Panc1 (cell line): ENCODE measurements around the gene SCN7A. TPM values are rescaled to one million over a fixed set of nuclear protein-coding genes. Genes with fewer than 3 reads are reported as not detected.

Experiments
- ATAC-seq: fragments of 200-7000 bp; cut with Tn5 transposase; 2 replicates; pipeline ENCODE4 v1.9.1; 2020; ENCODE audit warnings: mild to moderate bottlenecking, moderate library complexity
- BruUV-seq: library from RNA; stranded (reverse); fragments of 400-500 nt; replicated peaks from 2 replicates; lab custom pipeline; 2021; lab: Mats Ljungman, UMichigan
- CTCF ChIA-PET: fragments of 300-600 bp; sonication (Branson Sonifier 250); formaldehyde crosslinking; loops from one replicate; lab custom pipeline; 2022; ENCODE audit warnings: antibody characterized with exemption; lab: Charles Lee
- POLR2A ChIA-PET: fragments of 300-600 bp; sonication (Branson Sonifier 250); formaldehyde crosslinking; loops from one replicate; lab custom pipeline; 2022; ENCODE audit warnings: antibody characterized with exemption; lab: Charles Lee
- DNase-seq: peaks from one replicate; pipeline ENCODE4 v3.0.0-alpha.2; 2010; ENCODE audit warnings: low read depth, low spot score
- H3K27ac ChIP-seq: 2 replicates; pipeline ENCODE4 v1.5.1; 2011; ENCODE audit warnings: mild to moderate bottlenecking, low read length, inconsistent platforms
- H3K27me3 ChIP-seq: fragments of 200-500 bp; sonication (Bioruptor generic); 2 replicates; pipeline ENCODE4 v1.6.0; 2014; ENCODE audit warnings: low read length, inconsistent platforms; ENCODE audit not compliant: control insufficient read depth, insufficient read depth
- H3K36me3 ChIP-seq: fragments of 200-500 bp; sonication (Bioruptor generic); 2 replicates; pipeline ENCODE4 v1.5.1; 2014; ENCODE audit warnings: inconsistent platforms, mild to moderate bottlenecking, low read length, moderate library complexity; ENCODE audit not compliant: control insufficient read depth, insufficient read depth
- H3K4me1 ChIP-seq: 2 replicates; pipeline ENCODE4 v1.5.1; 2011; ENCODE audit warnings: inconsistent platforms, mild to moderate bottlenecking, low read length, moderate library complexity; ENCODE audit not compliant: control insufficient read depth, insufficient read depth
- H3K4me3 ChIP-seq, 2 experiments: 2 replicates each; pipeline ENCODE4 v1.5.1; 2011 to 2012; ENCODE audit warnings: low read depth in 2 of 2, low read length in 2 of 2, mild to moderate bottlenecking in 2 of 2, inconsistent platforms in 1 of 2, moderate library complexity in 1 of 2
- H3K9me3 ChIP-seq: fragments of 200-500 bp; sonication (Bioruptor generic); 2 replicates; pipeline ENCODE4 v1.5.1; 2014; ENCODE audit warnings: low read depth, mild to moderate bottlenecking, inconsistent platforms, low read length, moderate library complexity; ENCODE audit not compliant: control insufficient read depth, insufficient read depth
- POLR2AphosphoS5 ChIP-seq: IDR thresholded peaks from 2 replicates; pipeline ENCODE4 v1.6.1; 2012; ENCODE audit warnings: mild to moderate bottlenecking, low read depth, low read length, moderate library complexity
- REST ChIP-seq, 2 experiments: IDR thresholded peaks; 2 replicates each; pipeline ENCODE4 v1.6.1; 2011 to 2012; ENCODE audit warnings: low read depth in 2 of 2, control low read depth in 1 of 2, low read length in 1 of 2, mild to moderate bottlenecking in 1 of 2, moderate library complexity in 1 of 2; ENCODE audit not compliant: insufficient read depth in 1 of 2
- SIN3A ChIP-seq: IDR thresholded peaks from 2 replicates; pipeline ENCODE4 v1.6.1; 2012; ENCODE audit warnings: low read depth, mild to moderate bottlenecking, low read length, moderate library complexity, borderline replicate concordance; ENCODE audit not compliant: insufficient read depth
- TCF7L2 ChIP-seq: IDR thresholded peaks from 2 replicates; pipeline ENCODE4 v1.6.1; 2011; ENCODE audit warnings: mild to moderate bottlenecking, low read depth, low read length, inconsistent platforms
- in situ Hi-C: cut with HindIII; loops from 2 replicates; pipeline ENCODE4 v1.10.0; 2016; ENCODE audit warnings: low sequenced_read_pairs, low pct_unique_long_range_greater_than_20kb
- intact Hi-C: fragments of 100-400 bp; cut with micrococcal nuclease; formaldehyde crosslinking; loops from one replicate; pipeline ENCODE4 v1.10.0; 2022; ENCODE audit not compliant: unreplicated experiment
- total RNA-seq: library from RNA; stranded (reverse); gene quantifications from one replicate; pipeline ENCODE4 v1.2.1, GENCODE V29; 2021; ENCODE audit not compliant: unreplicated experiment
- TF ChIP-seq, protein P1 (sequence below): fragments of 450-650 bp; IDR thresholded peaks from 2 replicates; pipeline ENCODE4 v1.5.1; 2017; ENCODE audit warnings: mild to moderate bottlenecking

The SCN7A gene
- total RNA-seq, 1 experiment from 2014 or later, result 0.03 TPM

- BruUV-seq, result no TSS peak
- Histone ChIP-seq H3K27ac (no peak overlapping the region), H3K27me3 (no peaks in the 10 kb centered on the region), H3K4me3 (no peak overlapping the region), H3K4me1 (no peaks in the 10 kb centered on the region), H3K36me3 (no peaks in the 10 kb centered on the region), H3K9me3 (no peaks in the 10 kb centered on the region)
- ChIA-PET CTCF (no interaction called here), POLR2A (no interaction called here)
- no peak for ATAC-seq
- intact Hi-C loops (no loop called here), in situ Hi-C loops (no loop called here)
- no peak for DNase-seq
- TF ChIP-seq, protein P1, sequence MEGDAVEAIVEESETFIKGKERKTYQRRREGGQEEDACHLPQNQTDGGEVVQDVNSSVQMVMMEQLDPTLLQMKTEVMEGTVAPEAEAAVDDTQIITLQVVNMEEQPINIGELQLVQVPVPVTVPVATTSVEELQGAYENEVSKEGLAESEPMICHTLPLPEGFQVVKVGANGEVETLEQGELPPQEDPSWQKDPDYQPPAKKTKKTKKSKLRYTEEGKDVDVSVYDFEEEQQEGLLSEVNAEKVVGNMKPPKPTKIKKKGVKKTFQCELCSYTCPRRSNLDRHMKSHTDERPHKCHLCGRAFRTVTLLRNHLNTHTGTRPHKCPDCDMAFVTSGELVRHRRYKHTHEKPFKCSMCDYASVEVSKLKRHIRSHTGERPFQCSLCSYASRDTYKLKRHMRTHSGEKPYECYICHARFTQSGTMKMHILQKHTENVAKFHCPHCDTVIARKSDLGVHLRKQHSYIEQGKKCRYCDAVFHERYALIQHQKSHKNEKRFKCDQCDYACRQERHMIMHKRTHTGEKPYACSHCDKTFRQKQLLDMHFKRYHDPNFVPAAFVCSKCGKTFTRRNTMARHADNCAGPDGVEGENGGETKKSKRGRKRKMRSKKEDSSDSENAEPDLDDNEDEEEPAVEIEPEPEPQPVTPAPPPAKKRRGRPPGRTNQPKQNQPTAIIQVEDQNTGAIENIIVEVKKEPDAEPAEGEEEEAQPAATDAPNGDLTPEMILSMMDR, result no peak
- TF ChIP-seq POLR2AphosphoS5 (no peak), REST (IDR thresholded peaks at IDR 0.05; ENCODE audit: insufficient read depth in 1 of 2, low read depth in 2 of 2, low read length in 1 of 2) (no peak), TCF7L2 (no peak), SIN3A (no peak)
These were observed 45.9 kb downstream of the SCN7A start for GRCh38 chr2:166448106-166448505.

DNA sequence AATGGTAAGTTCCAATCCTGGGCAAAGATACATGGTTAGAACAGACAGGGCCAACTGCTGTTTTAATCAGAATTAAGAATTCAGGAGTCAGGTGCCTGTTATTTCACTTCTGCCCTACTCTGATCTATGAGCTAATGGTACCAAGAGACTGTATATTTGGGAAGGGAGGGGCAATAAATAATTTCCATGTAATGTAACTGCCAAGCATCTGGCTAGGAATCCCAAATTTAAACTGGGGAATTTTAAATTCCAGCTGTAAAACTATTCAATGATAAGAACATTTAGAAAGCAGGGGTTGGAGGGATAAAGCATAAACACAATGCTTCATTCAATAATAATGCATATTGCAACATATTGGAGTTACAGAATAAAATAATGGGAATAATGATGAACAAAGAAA lies 49.7 kb downstream of the SCN7A start:
- ChIA-PET POLR2A (no interaction called here), CTCF (no interaction called here)
- DNase-seq (no peak), ATAC-seq (no peak)
- no peaks in the 10 kb centered on the region for H3K4me1 ChIP-seq
- H3K27ac ChIP-seq, result no peak overlapping the region
- H3K36me3 ChIP-seq, result no peaks in the 10 kb centered on the region
- intact Hi-C loops, result no loop called here
- in situ Hi-C loops, result no loop called here
- no TSS peak for BruUV-seq
- no peaks in the 10 kb centered on the region for H3K9me3 ChIP-seq
- H3K4me3 ChIP-seq, result no peak overlapping the region
- TF ChIP-seq, protein P1, result no peak
- TF ChIP-seq TCF7L2 (no peak), REST (IDR thresholded peaks at IDR 0.05; ENCODE audit: insufficient read depth in 1 of 2, low read depth in 2 of 2, low read length in 1 of 2) (no peak), SIN3A (no peak), POLR2AphosphoS5 (no peak)
- H3K27me3 ChIP-seq, result no peaks in the 10 kb centered on the region
